GM18498 (cell line): Measurements from ENCODE around the gene MYO1B.
A peak's percentile ranks its signal among the peaks of the same experiment; 100 is the strongest.

Experiments
- ATAC-seq: cut with Tn5 transposase; IDR thresholded peaks from one replicate; pipeline ENCODE4 v1.9.1; 2021; ENCODE audit warnings: mild to moderate bottlenecking, moderate library complexity; ENCODE audit not compliant: unreplicated experiment

The MYO1B gene

GRCh38 chr2:191225690-191226089 lies 19.5 kb upstream of the MYO1B start:
- no peak for ATAC-seq

- no peak for ATAC-seq
Measured at GRCh38 chr2:191226196-191226595, 19.0 kb upstream of the MYO1B start.

- no peak for ATAC-seq
Measured at GRCh38 chr2:191228333-191228732, 16.9 kb upstream of the MYO1B start.

- no peak for ATAC-seq
Measured at GRCh38 chr2:191228861-191229260, 16.3 kb upstream of the MYO1B start.

GRCh38 chr2:191230174-191230573 lies 15.0 kb upstream of the MYO1B start:
- no peak for ATAC-seq

- ATAC-seq = no peak
Measured at GRCh38 chr2:191231995-191232394, 13.2 kb upstream of the MYO1B start.

DNA sequence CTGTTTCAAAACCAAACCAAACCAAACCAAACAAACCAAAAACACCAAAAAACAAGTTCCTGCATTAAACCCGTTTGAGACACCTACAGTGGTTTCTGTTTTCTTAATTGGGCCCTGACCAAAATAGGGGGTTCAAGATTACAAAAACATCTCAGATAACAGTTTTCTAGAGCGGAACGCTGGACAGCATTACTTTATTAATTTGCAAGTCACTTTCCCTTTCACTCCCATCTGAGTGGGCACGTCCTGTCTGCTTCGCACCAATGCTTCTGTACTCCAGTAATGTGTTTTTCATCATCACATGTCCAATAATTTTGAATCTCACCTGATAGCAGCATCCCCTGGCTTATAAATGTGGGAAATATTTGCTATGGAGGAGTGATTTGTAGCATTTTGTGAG lies 11.7 kb upstream of the MYO1B start:
- no peak for ATAC-seq

GRCh38 chr2:191234376-191234775 lies 10.8 kb upstream of the MYO1B start:
- ATAC-seq = no peak

DNA sequence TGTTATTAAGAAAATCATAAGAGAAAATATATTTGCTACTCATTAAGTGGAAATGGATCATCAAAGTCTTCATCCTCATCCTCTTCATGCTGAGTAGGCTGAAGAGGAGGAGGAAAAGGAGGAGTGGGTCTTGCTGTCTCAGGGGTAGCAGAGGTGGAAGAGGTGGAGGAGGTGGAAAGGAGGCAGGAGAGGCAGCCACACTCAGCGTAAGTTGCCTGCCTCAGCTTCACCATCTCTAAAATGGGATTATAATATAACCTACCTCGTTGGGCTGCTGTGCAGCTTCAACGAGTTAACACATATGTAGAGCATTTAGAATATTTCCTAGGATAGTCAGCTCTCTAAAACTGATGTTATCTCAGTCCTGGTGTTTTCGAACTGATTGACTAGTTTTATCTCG lies 4.3 kb upstream of the MYO1B start:
- ATAC-seq = no peak

DNA sequence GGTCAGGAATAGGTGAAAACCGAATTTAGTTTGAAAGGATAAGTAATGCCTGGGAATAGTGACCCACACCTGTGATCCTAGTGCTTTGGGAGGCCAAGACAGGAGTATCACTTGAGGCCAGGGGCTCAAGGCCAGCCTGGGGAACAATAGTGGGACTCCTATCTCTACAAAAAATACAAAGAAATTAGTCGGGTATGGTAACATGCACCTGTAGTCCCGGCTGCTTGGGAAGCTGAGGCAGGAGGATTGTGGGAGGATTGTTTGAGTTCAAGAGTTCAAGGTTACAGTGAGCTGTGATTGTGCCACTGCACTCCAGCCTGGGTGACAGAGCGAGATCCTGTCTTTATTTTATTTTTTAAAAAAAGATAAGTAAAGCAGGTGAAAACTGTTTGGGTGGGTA lies 3.8 kb upstream of the MYO1B start:
- ATAC-seq = no peak

GRCh38 chr2:191243154-191243553 lies 2.0 kb upstream of the MYO1B start:
- no peak for ATAC-seq

DNA sequence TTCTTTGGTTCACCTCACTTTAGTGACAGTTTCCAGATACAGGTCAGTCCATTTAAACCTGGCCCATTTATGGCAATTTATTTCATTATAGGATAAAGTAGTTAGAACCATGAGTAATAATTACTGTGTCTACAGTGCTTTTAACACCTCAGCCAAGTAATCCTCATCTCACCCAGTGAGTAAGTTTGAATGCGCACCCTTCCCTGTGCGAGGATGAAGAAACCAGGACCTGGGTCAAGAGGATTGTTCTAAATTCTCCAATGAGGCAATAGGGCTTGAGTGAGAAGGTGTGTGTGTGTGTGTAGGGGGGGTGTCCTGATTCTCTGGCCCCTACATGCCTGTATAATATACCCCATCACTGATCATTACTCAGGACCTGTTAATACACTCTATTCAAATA lies 854 bp upstream of the MYO1B start:
- ATAC-seq = no peak

- ATAC-seq = peak; percentile 6
Measured at GRCh38 chr2:191245869-191246531, 796 bp downstream of the MYO1B start.

- no peak for ATAC-seq
Measured at GRCh38 chr2:191246820-191247380, 1.7 kb downstream of the MYO1B start.

GRCh38 chr2:191247381-191248057 lies 2.3 kb downstream of the MYO1B start:
- no peak for ATAC-seq

DNA sequence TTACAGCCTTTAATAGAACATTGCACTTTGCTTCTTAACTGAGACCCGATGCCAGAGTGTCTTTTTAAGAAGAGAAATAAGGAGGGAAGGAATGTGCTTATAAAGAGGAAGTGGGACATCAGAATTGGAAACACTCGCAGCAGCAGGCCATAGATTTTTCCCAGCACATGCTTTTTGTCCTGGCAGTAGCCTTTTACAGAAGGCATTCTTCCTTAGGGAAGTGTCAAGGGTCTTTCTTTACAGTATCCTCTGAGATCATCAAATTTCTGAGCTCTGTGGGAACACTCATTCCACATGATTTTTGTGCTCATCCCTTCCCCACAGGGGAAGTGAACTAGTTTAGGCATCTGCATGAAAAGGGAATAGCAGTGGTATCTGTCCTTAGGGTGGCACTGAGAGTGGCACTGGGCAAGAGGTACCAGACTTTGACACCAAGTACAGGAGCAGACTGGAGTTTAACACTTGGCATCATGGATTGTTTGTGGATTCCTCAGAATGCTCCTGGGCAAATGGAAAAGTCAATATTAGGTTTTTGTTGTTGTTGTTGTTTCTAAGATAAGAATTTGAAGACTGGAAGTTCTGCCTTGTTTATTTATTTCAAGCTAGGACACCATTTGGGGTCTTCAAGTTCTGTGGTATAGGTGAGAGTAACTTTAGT lies 4.1 kb downstream of the MYO1B start:
- no peak for ATAC-seq

- ATAC-seq = no peak
Measured at GRCh38 chr2:191250400-191250799, 5.2 kb downstream of the MYO1B start.

GRCh38 chr2:191250986-191251385 lies 5.8 kb downstream of the MYO1B start:
- ATAC-seq = no peak

DNA sequence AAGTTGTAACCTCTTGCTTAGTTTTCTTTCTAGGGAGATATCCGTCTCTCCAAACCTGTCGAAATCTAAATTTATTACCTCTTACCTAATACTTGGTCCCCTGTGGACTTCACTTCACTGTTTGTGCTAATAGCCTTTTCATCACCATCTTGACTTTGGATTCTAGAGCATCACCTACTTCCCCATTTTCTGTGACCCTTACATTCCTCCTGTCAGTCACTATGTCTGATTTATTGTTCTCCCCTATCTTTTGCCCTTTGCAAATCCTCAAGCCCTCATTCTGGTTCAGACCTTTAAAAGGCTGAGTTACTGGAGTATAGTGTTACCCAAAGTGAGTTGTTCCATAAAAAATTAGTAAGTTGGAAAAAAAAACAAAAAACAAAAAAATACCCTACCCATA lies 7.5 kb downstream of the MYO1B start:
- ATAC-seq = no peak

- ATAC-seq = no peak
Measured at GRCh38 chr2:191253476-191253875, 8.3 kb downstream of the MYO1B start.

DNA sequence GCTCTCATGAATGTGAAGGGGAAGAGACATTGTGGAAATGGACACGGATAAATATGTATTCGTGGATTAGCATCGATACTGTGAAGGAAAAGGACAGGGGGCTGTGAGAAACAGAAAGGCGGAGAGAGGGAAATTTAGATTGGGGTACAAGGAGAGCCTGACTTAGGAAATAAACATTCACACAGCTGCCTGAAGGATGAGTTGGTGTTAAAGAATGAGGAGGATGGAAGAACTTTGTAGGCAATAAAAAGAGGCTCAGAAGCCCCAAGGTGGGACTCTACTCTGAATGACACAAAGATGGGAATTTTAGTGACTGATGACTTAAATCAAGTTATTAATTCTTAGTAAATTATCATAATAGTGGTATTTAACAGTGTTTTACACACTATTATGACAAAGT lies 10.1 kb downstream of the MYO1B start:
- no peak for ATAC-seq

- ATAC-seq = no peak
Measured at GRCh38 chr2:191255756-191256312, 10.6 kb downstream of the MYO1B start.
